HFFc6 (cell line): Measurements from ENCODE around the gene FBN1. TPM values are rescaled to one million over a fixed set of nuclear protein-coding genes. Genes with fewer than 3 reads are reported as not detected.

Experiments
- DNase-seq: peaks from one replicate; pipeline ENCODE4 v3.0.0-alpha.2; 2018
- H3K27ac Mint-ChIP-seq: 2 replicates; pipeline ENCODE4 v1.8.0; 2020; ENCODE audit warnings: mild to moderate bottlenecking, mixed read lengths
- H3K27me3 Mint-ChIP-seq: 2 replicates; pipeline ENCODE4 v1.8.0; 2021; ENCODE audit warnings: mild to moderate bottlenecking, moderate library complexity, mixed read lengths; ENCODE audit not compliant: insufficient read depth
- H3K36me3 Mint-ChIP-seq: 2 replicates; pipeline ENCODE4 v1.8.0; 2021; ENCODE audit warnings: low read depth, mixed read lengths
- H3K4me1 Mint-ChIP-seq: 2 replicates; pipeline ENCODE4 v1.8.0; 2020; ENCODE audit warnings: low read depth, mixed read lengths
- H3K4me3 Mint-ChIP-seq: 2 replicates; pipeline ENCODE4 v1.8.0; 2020; ENCODE audit warnings: mild to moderate bottlenecking, moderate library complexity, mixed read lengths
- H3K9me3 Mint-ChIP-seq: 2 replicates; pipeline ENCODE4 v1.8.0; 2020; ENCODE audit warnings: mild to moderate bottlenecking, mixed read lengths
- total RNA-seq, 6 experiments: library from RNA; stranded (reverse); fragmentation: NEBNext Ultra II Directional; extraction: Animal tissue kit (Norgen Biotek cat#: 25700); gene quantifications; 2 replicates in 1 of 6; 3 replicates in 5 of 6; pipeline ENCODE4 v1.2.3, GENCODE V29; 2021
- TF ChIP-seq, protein P1 (sequence below): fragments of 200-600 bp; sonication (generic); IDR thresholded peaks from 2 replicates; pipeline ENCODE4 v1.5.0; 2021; ENCODE audit warnings: antibody characterized with exemption, mild to moderate bottlenecking

Gene FBN1
- total RNA-seq, 6 experiments from 2014 or later = 584 to 754 (median 609) TPM

DNA sequence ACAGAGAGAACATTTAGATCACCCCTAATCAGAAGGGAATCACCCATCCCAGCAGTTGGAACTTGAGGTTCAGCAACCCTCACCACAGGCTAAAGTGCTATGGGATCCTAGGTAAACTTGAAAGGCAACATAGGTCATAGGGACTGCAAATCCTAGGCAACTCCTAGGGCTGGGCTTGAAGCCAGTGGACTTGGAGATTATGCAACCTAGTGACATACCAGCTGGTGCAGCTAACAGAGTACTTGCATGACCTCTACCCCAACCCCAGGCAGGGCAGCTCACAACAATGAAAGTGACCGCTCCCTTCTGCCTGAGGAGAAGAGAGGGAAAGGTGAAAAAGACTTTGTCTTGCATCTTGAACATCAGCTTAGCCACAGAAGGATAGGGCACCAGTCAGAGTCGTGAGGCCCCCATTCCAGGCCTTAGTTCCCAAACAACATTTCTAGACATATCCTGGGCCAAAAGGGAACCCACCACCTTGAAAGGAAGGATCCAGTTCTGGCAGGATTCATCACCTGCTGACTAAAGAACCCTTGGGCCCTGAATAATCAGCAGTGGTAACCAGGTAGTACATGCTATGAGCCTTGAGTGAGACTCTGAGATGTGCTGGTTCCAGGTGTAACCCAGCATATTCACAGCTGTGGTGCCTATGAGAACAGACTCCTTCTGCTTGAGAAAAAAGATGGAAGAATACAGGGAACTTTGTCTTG is 37.6 kb upstream of the FBN1 start:
- peak overlapping the region; percentile 46 for H3K4me3 Mint-ChIP-seq

DNA sequence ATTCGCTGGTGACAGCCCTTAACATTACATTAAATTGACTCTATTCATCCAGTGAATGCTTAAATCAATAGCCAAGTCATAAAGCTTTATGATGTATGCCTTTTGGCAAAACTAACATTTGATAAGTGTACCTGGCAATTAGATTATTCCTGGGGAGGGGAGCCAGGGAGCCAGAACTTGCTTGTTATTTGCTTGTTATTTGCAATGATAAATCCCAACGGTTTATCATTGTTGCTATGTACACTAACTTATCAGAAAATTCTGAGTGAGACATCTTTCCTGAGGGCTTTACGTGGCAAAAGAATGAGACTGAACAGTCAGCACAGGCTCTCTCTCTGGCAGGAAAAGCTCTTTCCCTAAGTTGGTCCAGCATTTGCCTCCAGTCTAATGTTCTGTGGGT is 35.8 kb upstream of the FBN1 start:
- TF ChIP-seq, protein P1, sequence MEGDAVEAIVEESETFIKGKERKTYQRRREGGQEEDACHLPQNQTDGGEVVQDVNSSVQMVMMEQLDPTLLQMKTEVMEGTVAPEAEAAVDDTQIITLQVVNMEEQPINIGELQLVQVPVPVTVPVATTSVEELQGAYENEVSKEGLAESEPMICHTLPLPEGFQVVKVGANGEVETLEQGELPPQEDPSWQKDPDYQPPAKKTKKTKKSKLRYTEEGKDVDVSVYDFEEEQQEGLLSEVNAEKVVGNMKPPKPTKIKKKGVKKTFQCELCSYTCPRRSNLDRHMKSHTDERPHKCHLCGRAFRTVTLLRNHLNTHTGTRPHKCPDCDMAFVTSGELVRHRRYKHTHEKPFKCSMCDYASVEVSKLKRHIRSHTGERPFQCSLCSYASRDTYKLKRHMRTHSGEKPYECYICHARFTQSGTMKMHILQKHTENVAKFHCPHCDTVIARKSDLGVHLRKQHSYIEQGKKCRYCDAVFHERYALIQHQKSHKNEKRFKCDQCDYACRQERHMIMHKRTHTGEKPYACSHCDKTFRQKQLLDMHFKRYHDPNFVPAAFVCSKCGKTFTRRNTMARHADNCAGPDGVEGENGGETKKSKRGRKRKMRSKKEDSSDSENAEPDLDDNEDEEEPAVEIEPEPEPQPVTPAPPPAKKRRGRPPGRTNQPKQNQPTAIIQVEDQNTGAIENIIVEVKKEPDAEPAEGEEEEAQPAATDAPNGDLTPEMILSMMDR = no peak
- DNase-seq = peak; percentile 92
- H3K27me3 Mint-ChIP-seq = no peaks in the 10 kb centered on the region
- peak overlapping the region; percentile 100 for H3K27ac Mint-ChIP-seq
- peaks cover 20% of the 10 kb centered on the region for H3K36me3 Mint-ChIP-seq
- H3K9me3 Mint-ChIP-seq = peaks cover 10% of the 10 kb centered on the region
- H3K4me3 Mint-ChIP-seq = peak overlapping the region; percentile 81
- H3K4me1 Mint-ChIP-seq = peaks cover 84% of the 10 kb centered on the region

More for the DNA sequence above, 37.6 kb upstream of the FBN1 start:
- Mint-ChIP-seq H3K27me3 (no peaks in the 10 kb centered on the region), H3K4me1 (peaks cover 66% of the 10 kb centered on the region), H3K36me3 (peaks cover 37% of the 10 kb centered on the region), H3K27ac (peak overlapping the region; percentile 100), H3K9me3 (peaks cover 24% of the 10 kb centered on the region)
- TF ChIP-seq, protein P1 = no peak
- peak; percentile 50 for DNase-seq

DNA sequence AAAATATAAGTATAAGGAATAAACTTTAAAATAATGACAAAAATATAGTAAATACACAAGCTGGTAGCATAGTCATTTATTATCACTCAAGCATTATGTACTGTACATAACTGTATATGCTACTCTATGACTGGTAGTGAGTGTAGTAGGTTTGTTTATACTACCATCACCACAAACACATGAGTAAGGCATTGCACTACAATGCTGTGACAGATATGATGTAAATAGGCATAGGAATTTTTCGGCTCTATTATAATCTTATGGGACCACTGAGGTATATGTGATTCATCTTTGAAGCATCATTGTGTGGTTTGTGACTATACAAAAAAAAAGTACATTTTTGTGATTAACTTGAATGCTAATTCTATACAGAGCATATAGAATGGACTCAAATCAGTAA is 35.3 kb upstream of the FBN1 start:
- TF ChIP-seq, protein P1 = no peak
- Mint-ChIP-seq H3K4me1 (peaks cover 89% of the 10 kb centered on the region), H3K27ac (peak overlapping the region; percentile 100), H3K36me3 (peaks cover 15% of the 10 kb centered on the region), H3K27me3 (no peaks in the 10 kb centered on the region), H3K4me3 (peak overlapping the region; percentile 81), H3K9me3 (peaks cover 4% of the 10 kb centered on the region; the same call in 1 of the 2 replicates)
- peak; percentile 97 for DNase-seq

DNA sequence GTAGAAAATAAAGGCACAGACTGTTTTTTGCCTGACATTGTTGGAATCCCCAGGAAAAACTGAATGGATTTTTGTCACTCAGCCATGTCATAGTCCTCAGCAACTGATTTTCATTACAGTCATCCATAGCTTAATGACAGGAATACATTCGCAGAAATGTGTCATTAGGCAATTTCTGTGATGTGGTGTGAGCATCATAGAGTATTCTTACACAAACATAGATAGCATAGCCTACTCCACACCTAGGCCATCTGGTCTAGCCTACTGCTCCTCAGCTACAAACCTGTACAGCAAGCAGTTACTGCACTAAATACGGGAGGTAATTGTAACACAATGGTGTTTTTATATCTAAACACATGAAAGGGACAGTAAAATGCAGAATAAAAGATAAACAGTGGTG is 34.4 kb upstream of the FBN1 start:
- peaks cover 6% of the 10 kb centered on the region for H3K36me3 Mint-ChIP-seq
- H3K27me3 Mint-ChIP-seq = no peaks in the 10 kb centered on the region
- H3K4me3 Mint-ChIP-seq = no peak overlapping the region
- peaks cover 98% of the 10 kb centered on the region for H3K4me1 Mint-ChIP-seq
- no peak for DNase-seq
- peak overlapping the region; percentile 80 for H3K27ac Mint-ChIP-seq
- no peaks in the 10 kb centered on the region for H3K9me3 Mint-ChIP-seq
- TF ChIP-seq, protein P1 = no peak

DNA sequence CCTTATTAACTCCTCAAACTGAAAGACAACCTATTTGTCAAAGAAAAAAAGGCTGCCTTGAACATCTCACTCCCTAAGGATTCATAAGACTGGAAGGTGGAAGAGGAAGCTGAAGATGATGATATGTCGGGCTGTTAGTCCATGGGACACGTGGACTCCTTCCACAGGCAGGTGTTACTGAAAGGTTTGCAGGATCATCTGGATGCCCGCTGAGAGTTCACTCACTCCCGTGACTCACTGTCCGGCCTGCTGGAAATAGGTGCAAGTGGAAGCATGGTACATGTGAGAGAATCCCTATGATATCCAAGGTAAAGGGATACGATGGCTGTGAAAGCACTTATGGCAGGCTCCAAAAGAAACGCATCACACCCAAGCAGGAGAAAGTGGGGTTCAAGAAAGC is 33.3 kb upstream of the FBN1 start:
- no peaks in the 10 kb centered on the region for H3K9me3 Mint-ChIP-seq
- no peak for DNase-seq
- TF ChIP-seq, protein P1 = no peak
- H3K4me3 Mint-ChIP-seq = peak overlapping the region; percentile 29; the same call in 1 of the 2 replicates
- no peaks in the 10 kb centered on the region for H3K27me3 Mint-ChIP-seq
- H3K4me1 Mint-ChIP-seq = peaks cover 100% of the 10 kb centered on the region
- H3K36me3 Mint-ChIP-seq = no peaks in the 10 kb centered on the region; the same call in 1 of the 2 replicates
- H3K27ac Mint-ChIP-seq = peak overlapping the region; percentile 83
